Stromal cell of bone marrow (primary cell): ENCODE results near the gene PKD1L1.
A peak's percentile ranks its signal among the peaks of the same experiment; 100 is the strongest.

ENCODE experiments used
- DNase-seq: peaks from one replicate; pipeline ENCODE4 v3.0.0-alpha.2; 2012; ENCODE audit warnings: low read depth

PKD1L1 gene

DNA sequence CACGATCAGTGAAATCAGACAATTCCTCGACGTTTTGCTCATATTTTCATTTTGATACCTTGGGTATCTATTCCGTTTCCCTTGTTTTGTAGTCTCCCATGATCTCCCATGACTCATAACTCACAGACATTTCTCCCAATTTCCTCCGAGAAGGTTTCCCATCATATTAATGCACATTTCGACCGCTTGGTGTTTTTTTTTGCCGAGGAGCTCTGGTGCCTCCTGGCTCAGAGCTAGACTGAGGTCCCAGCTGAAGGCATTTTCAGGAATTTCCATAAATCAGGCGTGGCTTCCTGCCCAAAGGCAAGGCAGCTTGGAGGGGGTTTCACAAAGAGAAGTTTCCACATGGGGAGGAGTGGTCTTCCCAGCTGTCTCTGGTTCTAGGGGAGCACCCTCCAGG is 218.1 kb downstream of the PKD1L1 start:
- peak; percentile 8 for DNase-seq

DNA sequence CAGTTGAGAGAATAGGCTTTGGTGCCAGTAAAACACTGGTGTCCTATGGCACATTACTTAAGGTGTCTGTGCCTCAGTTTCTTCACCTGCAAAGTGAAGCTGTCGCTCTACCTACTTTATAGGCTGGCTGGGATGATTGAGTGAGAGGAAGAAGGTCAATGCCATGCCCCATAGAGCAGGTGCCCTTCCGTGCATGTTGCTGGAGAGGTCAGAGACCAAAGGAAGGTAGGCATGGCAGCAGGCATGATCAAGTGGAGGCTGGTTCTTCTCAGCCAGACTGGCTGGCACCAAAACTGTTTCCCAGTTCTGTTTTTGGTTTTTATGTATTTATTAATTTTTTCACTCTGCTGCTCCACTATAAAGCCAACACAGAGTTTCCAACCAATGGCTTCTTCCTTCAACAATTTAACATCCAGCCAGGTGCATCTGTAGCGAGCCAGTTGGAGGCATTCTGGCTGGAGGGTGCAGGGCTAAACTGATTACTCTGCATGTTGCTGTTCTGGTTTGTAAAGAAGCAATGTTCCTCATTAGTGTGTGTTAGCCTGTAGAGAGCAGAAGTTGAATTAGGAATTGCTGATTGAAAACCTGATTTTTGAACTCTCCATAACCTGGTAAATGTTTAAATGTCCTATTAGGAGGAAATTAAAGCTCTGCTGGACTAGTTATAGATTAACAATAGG is 222.1 kb downstream of the PKD1L1 start:
- no peak for DNase-seq

DNA sequence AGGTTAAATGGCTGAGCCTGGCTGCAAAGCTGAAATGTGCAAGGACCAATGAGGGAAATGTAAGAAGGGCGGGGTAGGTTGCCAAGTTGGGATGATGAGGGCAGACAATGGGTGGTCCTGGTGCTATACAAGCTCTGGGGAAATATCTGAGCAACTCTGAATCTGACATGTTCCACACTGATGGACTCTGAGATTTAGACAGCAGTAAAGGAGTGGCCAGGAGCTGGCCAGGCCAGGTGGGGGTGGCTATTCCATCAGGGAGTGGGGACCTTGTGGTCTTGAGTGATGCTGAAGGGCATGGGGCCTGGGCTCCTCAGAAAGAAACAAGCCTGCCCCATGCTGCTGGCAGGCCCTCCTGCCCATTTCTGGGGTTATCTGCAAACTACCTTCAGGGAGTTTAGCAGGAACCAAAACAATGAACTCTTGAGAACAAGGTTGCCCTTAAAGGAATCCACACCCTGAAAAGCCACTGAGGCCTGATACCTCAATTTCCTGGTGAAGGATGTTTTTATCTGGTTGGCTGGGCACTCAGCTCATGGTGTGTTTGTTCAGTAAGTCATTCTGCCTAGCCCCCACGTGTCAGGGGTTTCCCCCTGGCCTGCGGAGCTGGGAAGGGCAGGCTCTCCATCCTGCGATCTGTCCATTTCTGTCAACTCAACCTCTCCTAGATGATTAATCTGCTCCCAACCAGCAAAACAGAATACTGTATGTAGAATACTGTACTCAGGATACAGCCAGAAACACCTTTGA is 223.1 kb downstream of the PKD1L1 start:
- no peak for DNase-seq
